ENCODE results near the gene QSER1.
"Not testable (repeated sequence)": the region's sequence is repeated elsewhere in the genome, so short reads cannot be mapped to it uniquely, and the experiment has no call there.

Gene QSER1

DNA sequence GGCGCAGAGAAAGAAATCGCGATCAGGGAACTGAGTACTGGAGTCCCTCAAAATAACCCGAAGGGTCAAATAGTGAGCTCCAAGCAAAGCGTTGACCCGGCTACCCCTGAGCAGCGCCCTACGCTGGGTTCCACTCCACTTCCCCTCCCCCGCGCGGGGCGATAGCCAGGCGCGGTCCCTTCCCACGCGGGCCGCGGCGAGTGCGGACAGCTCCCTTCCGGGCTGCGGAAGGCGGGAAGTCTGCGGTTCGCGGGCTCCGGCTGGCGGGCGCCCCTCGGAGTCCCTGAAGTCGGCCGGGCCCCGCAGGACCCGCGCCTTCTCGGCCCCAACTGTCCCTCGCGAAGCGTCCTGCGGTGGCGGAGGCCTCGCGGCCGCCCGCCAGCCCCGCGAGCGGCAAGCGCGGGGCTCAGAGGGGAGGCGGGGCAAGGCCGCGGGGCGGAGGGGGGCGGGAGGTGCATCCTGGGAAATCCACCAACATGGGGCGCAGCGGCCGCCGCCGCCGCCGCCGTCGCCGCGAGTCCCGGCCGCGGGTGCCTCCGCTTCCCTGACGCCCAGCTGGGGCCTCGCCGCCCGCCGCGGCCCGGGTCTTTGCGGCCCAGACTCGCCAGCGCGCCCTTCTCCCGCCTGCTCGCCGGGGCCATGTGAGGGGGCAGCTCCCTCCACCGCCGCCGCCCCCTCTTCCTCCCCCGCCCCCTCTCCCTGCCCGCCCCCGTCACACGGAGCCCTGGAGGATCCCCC, at the start of gene QSER1:
QSER1 (plus strand) TSS at position 457 of the 738 bp plus-strand sequence. CDS start 315 bp downstream, outside the sequence.
- DNase-seq, result peak; percentile 9

DNA sequence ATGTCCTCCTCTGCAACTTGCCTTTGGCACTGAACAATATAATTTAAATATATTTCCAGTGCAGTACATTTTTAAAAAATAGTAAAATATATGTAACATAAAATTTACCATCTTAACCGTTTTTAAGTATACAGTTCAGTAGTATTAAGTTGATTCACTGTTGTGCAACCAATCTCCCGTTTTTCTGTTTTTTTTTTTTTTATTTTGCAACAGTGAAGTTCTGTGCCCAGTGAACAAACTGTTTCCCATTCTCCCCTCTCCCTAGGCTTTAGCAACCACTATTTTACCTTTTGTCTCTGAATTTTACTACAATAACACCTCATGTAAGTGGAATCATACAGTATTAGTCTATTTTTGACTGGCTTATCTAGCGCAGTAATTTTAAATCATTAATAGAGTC, 49.1 kb upstream of the QSER1 start:
- no peak for DNase-seq

DNA sequence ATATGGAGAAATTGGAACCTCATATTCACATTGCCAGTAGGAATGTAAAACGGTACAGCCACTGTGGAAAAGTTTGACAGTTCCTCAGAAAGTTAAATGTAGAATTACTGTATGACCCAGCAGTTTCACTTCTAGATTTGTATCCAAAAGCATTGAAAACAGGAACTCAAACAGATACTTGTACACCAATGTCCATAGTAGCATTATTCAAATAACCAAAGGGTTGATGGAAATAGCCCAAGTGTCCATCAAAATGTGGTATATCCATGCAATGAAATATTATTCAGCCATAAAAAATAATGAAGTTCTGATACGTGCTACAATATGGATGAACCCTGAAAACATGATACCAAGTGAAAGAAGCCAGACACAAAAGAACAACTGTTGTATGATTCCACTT, 45.1 kb upstream of the QSER1 start:
- no peak for DNase-seq

DNA sequence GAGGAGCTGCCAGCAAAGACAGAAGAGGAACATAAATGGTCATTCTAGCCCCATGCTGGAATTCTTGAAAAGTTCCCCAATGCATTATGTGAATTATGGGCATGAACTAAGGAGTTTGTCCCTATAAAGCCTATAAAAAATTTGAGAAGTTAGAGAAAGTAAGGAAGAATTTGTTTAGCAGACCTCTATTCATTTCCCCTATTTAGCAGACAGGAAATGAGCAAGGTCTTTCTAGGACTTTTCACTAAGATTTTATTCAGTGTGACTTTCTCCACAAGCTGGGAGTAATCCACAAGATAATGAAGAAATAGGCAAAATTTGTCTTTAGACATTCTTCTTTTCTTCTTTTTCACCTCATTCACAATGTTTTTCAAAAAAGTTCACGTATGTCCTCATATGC, 42.9 kb upstream of the QSER1 start:
- no peak for DNase-seq

DNA sequence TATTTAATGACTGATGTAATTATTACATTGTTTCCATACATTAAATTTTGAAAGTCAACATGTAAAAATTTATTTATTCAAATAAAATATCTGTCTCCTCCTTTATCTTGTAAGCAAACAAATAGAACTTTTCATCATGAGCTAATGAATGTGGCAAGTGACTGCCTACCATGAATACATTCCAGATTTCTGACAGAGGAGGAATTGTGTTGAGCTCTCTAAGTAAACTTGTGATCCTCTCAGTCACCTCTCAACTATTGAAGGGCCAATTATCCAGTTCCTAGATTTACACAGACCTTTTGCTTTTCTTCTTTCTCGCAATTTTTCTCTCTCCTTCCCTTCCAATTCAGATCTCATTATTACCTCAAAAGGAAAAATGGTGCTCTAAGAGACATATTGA, 41.4 kb upstream of the QSER1 start:
- no peak for DNase-seq

DNA sequence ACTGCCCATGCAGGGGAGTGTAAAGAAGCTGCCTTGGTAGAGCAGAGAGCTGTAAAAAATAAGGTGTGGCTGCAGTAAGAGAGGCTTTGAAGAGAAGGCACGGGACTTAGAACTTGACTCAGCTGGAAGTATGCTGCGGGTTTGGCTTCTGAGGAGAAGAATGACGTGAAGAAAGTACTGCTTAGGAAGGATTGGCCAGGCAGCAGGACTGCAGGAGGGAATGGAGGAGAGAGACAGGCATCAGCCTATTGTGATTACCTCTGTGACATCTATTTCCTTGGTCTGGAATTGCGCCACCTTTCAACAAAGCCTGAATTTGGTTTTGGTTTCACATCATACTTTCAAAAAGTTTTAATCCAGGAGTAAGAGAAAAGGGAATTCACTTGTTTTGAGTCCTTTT, 40.4 kb upstream of the QSER1 start:
- no peak for DNase-seq

DNA sequence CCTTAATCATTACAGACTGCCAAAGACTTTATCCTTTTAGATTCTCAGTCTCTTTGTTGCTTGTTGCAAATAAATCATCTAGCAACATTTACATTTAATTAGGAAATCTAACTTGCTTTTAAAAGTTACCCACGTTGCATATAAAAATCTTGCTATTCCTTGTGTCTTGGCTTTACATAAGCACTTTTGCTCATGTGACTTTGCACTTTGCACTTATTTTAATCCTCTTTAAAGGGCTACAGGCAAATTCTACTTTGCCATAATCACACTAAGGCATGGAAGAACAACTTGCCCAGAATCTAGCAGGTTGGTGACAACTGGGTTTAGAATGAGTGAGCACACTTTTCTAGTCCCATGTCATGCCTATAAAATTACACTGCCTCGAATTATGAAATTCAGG, 37.0 kb upstream of the QSER1 start:
- DNase-seq, result no peak

DNA sequence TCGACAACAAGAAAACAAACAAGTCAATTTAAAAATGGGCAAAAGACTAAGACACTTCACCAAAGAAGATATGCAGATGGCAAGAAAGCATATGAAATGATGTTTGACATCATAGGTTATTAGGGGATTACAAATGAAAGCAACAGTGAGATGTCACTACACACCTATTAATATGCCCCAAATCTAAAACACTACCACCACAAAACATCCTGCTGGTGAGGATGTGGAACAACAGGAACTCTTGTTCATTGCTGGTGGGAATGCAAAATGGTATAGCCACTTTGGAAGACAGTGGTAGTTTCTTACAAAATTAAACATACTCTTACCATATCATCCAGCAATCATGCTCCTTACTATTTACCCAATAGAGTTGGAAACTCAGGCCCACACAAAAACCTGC, 33.9 kb upstream of the QSER1 start:
- DNase-seq, result no peak

DNA sequence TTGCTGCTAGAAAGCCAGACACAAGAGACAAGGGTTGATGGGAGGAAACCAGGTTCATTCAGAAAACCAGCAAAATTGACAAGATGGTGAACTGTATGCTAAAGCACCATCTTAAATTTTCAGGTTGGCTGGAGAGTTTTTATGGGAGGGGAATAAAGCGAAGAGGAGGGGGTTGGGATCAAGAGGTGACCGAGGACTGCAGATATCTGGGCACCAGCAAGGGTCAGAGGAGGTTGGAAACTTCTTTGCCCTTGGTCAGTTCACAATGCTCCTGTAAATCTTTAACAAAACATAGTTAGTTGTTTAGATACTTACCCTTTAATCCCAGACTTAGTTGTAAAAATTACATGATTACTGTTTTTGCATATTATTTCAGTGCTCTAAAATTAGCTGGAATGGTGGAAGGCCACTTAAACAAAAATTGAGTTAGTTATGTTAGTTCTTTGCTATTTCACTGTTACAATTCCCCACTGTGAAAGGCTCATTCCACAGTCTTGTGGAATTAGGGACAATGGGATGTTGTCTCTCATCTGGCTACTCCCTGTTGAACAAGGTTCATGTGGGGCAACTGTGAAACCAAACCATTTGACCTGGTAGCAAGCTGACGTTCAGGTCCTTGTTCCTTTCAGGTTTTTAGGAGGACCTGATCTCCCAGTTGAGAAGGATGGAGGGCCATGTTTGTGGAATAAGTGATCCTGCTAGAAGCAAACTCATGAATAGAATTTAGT, 30.6 kb upstream of the QSER1 start:
- no peak for DNase-seq

DNA sequence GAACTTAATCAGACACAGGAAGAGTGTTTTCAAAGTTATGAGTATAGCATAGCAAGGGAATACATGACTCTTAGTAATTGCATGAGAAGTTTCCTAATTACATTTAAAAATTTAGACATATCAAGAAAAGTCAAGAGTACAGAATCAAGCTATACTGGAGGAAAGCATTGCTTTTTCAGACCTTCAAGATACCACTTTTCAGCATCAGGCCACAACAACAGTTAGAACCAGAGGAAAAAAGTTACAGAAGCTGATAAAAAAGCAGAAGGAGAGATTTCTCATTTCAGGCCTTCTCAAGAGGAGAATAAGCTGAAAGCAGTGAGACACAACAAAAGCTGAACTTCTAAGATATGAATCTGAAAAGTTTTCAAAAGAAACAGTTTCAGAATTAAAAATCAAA, 28.1 kb upstream of the QSER1 start:
- no peak for DNase-seq

DNA sequence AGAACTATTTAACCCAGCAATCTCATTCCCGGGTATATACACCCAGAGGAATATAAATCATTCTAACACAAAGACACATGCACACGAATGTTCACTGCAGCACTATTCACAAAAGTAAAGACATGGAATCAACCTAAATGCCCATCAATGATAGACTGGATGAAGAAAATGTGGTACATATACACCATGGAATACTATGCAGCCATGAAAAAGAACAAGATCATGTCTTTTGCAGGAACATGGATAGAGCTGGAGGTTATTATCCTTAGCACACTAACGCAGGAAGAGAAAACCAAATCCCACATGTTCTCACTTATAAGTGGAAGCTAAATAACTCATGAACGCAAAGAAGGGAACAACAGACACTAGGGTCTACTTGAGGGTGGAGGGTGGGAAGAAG, 23.9 kb upstream of the QSER1 start:
- DNase-seq, result not testable (repeated sequence)

DNA sequence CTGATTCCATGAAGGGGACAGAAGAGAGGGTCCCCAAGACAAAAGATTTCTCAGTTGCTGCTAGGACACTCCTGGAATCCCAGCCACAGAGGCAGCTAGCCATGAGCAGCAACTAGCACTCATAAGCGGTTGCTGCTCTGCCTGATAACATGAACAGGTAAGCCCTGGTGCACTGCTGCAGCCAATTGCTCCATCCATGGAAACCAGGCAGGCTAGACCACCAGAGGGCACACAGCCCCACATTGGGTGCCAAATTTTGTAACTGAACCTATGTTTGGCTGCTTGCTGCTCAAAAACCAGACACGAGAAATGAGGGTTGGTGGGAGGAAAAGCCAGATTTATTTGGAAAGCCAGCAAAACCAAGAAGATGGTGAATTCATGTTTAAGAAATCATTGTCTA, 21.9 kb upstream of the QSER1 start:
- no peak for DNase-seq

DNA sequence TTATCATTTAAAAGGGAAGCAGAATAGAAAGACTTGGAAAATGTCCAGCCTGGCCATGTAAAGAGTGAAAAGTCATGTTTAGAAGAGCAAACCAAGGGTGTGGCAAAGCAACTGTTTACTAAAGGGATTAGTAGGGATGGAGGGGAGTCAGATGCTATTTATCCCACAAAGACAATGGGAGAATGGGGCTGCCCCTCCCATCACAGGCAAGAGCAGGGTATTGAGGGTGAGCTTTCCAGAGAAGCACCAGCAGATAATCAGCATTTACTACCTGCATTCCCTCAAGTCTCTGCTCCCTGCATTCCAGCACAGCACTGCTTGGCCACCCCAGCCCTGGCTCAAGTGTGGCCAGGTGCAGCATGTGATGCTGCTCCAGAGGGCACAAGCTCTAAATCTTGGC, 18.5 kb upstream of the QSER1 start:
- no peak for DNase-seq

DNA sequence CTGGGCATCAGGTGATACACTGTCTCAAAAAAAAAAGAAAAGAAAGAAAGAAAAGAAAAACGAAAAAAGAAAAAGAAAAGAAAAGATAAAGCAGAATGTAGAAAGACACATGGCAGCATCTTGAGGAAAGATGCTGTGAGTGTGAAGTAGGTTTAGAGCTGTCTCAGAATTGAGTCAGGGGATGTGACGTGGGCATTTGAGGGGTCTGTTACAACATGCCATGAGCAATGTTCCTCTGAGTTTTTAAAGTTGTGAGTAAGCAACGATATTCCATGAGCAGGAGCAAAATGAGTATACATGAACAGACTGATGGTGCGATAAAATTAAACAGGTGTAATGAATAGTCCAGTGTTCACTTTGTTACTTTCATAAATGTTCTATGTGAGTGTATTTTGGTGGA, 11.3 kb upstream of the QSER1 start:
- DNase-seq, result no peak

DNA sequence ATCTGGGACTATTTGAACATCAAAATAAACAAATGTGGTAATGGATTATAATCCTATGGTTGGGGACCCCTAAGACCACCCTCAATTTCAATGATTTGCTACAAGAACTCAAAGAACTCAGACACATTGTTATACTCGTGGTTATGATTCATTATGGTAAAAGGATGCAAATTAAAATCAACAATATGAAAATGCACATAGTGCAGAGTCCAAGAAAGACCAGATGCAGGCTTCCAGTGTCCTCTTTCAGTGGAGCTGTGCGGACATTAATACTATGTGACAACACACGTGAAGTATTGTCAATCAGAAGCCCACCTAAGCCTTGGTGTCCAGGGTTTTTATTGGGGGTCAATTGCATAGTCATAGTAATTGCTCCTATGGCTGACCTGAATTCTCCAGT, 9.2 kb upstream of the QSER1 start:
- DNase-seq, result no peak

DNA sequence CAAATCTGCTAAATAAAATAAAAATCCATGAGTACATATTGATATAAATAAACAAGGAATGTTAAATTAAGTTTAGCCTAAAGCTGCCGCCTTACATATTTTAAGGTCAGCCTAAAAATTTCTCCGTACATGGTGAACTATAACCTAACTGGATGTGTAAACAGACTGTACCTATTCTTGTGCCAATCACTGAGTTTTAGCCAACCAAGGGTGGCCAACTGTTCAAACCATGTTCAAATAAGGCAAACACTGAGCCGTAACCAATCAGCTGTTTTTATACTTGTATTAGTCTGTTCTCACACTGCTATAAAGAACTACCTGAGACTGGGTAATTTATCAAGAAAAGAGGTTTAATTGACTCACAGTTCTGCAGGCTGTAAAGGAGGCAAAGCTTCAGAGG, 8.6 kb upstream of the QSER1 start:
- DNase-seq, result no peak

DNA sequence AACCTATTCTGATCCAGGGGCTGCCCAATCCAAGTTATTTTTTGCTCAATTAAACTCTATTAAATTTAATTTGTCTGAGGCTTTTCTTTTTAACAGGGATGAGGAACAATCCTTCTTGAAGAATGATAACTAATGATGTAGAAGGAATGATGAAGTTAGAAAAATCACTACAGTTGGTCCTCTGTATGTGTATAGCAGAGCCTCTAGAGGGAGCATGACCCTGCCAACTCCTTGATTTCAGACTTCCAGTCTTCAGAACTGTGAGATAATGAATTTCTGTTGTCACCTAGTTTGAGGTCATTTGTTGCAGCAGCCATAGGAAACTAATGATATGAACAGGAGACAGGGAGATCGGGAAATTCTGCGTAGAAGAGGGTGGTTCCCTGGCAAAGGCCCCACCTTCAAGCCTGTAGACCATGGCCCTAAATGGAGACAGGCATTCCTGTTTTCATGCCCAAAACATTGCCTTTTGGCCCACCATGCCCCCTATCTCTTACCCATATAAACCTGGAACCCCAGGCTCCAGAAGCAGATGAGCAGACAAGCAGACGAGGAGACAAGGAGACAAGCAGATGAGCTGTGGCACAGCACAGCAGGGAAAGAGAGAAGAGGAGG, 7.7 kb upstream of the QSER1 start:
- no peak for DNase-seq

DNA sequence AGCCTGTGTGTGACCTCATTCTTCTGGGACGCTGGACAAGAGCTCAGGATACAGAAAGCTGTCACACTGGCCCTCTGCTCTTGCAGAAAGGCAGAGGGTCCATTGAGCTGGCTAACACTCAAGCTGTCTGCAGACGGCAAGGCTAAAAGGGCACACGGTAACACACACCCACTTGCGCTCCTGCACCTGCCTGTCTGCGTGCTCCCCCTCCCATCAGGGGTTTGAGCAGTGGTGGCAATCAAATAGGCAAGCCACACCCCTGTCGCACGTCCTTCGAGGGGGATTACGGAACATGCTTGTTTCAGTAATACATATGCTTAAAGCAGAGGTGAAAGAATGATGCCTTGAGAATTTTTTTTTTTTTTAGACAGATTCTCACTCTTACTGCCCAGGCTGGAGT, 7.1 kb upstream of the QSER1 start:
- DNase-seq, result no peak

DNA sequence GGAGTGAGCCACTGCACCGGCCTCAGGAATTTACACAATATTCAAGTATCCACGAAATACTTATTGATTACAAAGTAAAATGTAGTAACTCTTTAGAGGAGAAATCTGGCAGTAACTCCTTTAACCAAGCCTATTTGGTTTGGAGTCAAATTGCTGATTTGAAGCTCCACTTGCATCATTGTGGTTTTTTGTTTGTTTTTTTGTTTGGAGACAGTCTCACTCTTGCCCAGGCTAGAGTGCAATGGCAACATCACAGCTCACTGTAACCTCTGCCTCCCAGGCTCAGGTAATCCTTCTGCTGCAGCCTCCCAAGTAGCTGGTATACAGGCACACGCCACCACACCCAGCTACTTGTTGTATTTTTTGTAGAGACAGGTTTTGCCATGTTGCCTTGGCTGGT, 6.4 kb upstream of the QSER1 start:
- DNase-seq, result no peak

DNA sequence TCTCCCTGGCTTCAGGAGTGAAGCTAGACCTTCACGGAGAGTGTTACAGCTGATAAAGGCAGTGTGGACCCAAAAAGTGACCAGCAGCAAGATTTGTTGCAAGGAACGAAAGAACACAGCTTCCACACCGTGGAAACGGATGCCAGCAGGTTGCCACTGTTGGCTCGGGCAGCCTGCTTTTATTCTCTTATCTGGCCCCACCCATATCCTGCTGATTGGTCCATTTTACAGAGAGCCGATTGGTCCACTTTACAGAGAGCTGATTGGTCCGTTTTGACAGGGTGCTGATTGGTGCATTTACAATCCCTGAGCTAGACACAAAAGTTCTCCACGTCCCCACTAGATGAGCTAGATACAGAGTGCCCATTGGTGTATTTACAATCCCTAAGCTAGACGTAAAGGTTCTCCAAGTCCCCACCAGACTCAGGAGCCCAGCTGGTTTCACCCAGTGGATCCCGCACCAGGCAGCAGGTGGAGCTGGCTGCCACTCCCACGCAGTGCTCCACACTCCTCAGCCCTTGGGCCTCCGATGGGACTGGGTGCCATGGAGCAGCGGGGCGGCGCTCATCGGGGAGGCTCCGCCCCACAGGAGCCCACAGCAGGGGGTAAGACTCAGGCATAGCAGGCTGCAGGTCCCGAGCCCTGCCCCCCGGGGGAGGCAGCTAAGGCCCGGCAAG, 4.8 kb upstream of the QSER1 start:
- DNase-seq, result not testable (repeated sequence)

DNA sequence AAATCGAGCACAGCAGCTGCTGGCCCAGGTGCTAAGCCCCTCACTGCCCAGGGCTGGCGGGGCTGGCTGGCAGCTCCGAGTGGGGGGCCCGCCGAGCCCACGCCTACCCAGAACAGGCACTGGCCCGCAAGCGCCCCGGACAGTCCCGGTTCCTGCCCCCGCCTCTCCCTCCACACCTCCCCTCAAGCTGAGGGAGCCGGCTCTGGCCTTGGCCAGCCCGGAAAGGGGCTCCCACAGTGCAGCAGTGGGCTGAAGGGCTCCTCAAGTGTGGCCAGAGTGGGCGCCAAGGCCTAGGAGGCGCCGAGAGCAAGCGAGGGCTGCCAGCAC, 4.3 kb upstream of the QSER1 start:
- DNase-seq, result not testable (repeated sequence)

DNA sequence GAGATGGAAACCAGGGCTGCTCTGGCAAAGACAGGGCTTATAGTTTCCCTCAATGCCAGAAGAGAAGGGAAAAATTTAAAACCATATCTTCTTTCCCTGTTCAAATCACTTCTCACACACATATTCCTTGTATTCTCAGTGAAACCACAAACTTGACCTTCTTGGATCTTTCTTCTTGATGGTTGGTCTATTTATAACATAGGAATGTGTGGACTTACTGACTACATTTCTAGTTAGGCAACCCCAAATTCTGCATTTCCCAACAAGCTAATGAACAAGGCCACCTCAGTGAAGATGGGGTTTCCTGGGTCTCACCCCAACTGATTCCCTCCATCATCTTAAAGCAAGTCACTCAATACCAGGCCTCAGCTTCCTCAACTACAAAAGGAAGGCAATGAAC, 3.8 kb upstream of the QSER1 start:
- DNase-seq, result no peak

DNA sequence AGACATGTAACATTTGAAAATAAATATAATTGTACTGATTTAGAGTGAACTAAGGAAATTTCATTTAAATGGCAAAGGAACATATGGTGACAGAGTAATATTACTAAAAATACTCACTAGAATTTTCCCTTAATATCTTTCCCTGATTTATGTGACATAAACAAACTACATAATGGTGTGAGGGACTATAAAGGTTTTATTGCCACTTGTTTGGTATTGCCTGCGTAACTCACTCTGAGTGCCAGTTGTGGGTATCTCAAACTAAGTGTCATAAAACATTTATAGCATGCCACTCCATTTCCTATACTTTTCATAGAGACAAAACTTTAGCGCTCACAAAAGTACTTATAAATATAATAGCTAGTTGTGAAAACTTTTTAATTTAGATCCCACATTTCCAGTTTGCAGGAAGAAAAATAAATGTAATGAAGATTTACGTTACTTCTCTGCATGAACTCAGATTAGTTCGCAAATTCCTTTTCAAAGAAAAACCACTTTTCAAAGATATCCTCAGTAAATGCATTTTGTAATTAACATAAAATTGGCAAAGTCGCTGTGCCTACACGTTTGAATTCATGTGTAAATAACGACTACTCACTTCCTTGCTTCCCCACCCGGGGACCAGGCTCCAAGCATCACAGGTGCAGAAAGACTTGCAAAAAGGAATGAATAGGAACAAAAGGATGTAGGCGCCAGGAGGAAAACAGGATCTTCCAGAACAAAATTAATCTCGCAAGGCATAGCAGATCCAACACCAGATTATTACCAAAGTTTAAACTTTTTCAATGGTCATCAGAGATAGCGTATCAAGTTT, 1.6 kb upstream of the QSER1 start:
- no peak for DNase-seq
